ENCODE measurements around the gene MORC2. TPM values are rescaled to one million over a fixed set of nuclear protein-coding genes. Genes with fewer than 3 reads are reported as not detected.

The MORC2 gene
- total RNA-seq, 3 donors from 2014 or later, result 12.8 to 22.9 (median 19.6) TPM

- Histone ChIP-seq H3K4me1 (no peaks in the 10 kb centered on the region), H3K4me3 (no peak overlapping the region), H3K27me3 (no peaks in the 10 kb centered on the region), H3K36me3 (no peaks in the 10 kb centered on the region), H3K27ac (no peak overlapping the region), H3K9me3 (peaks cover 15 to 16% of the 10 kb centered on the region in 2 donors)
- no peak for DNase-seq (ENCODE audit: low spot score in 2 of 2)
- intact Hi-C loops (cut with DNase I; ENCODE audit: low total_unique reads), result no loop called here
- TF ChIP-seq POLR2AphosphoS5 (IDR thresholded peaks at IDR 0.05) (no peak), POLR2A (IDR thresholded peaks at IDR 0.05) (no peak), CTCF (IDR thresholded peaks at IDR 0.05) (no peak)
These were observed 26.4 kb upstream of the MORC2 start for GRCh38 chr22:30994960-30995359.

- Histone ChIP-seq H3K4me3 (no peak overlapping the region), H3K27ac (no peak overlapping the region), H3K4me1 (no peaks in the 10 kb centered on the region), H3K27me3 (no peaks in the 10 kb centered on the region), H3K9me3 (peaks cover 34 to 36% of the 10 kb centered on the region in 2 donors), H3K36me3 (no peaks in the 10 kb centered on the region)
- intact Hi-C loops (cut with DNase I; ENCODE audit: low total_unique reads), result no loop called here
- TF ChIP-seq POLR2AphosphoS5 (IDR thresholded peaks at IDR 0.05) (no peak), POLR2A (IDR thresholded peaks at IDR 0.05) (no peak), CTCF (IDR thresholded peaks at IDR 0.05) (no peak)
- DNase-seq (ENCODE audit: low spot score in 2 of 2), result no peak
These were observed 24.0 kb upstream of the MORC2 start for GRCh38 chr22:30992565-30992964.

GRCh38 chr22:30990690-30991089 lies 22.1 kb upstream of the MORC2 start:
- TF ChIP-seq POLR2A (IDR thresholded peaks at IDR 0.05) (no peak), POLR2AphosphoS5 (IDR thresholded peaks at IDR 0.05) (no peak), CTCF (IDR thresholded peaks at IDR 0.05) (no peak)
- H3K4me1 ChIP-seq, result no peaks in the 10 kb centered on the region
- no peak overlapping the region for H3K27ac ChIP-seq
- no peaks in the 10 kb centered on the region for H3K27me3 ChIP-seq
- no peak overlapping the region for H3K4me3 ChIP-seq
- no peak for DNase-seq (ENCODE audit: low spot score in 2 of 2)
- no peaks in the 10 kb centered on the region for H3K36me3 ChIP-seq
- H3K9me3 ChIP-seq, result peaks cover 43 to 51% of the 10 kb centered on the region in 2 donors
- intact Hi-C loops (cut with DNase I; ENCODE audit: low total_unique reads), result no loop called here

GRCh38 chr22:30989474-30989873 lies 20.9 kb upstream of the MORC2 start:
- Histone ChIP-seq H3K27me3 (no peaks in the 10 kb centered on the region), H3K4me3 (no peak overlapping the region), H3K4me1 (no peaks in the 10 kb centered on the region), H3K36me3 (no peaks in the 10 kb centered on the region), H3K9me3 (peaks cover 51 to 60% of the 10 kb centered on the region in 2 donors), H3K27ac (no peak overlapping the region)
- DNase-seq (ENCODE audit: low spot score in 2 of 2), result no peak
- intact Hi-C loops (cut with DNase I; ENCODE audit: low total_unique reads), result no loop called here
- TF ChIP-seq POLR2AphosphoS5 (IDR thresholded peaks at IDR 0.05) (no peak), POLR2A (IDR thresholded peaks at IDR 0.05) (no peak), CTCF (IDR thresholded peaks at IDR 0.05) (no peak)

GRCh38 chr22:30985561-30986208 lies 17.1 kb upstream of the MORC2 start:
- H3K36me3 ChIP-seq, result no peaks in the 10 kb centered on the region
- intact Hi-C loops (cut with DNase I; ENCODE audit: low total_unique reads), result no loop called here
- no peak overlapping the region for H3K4me3 ChIP-seq
- no peak for DNase-seq (ENCODE audit: low spot score in 2 of 2)
- peaks cover 60 to 84% of the 10 kb centered on the region in 2 donors for H3K9me3 ChIP-seq
- H3K27ac ChIP-seq, result no peak overlapping the region
- no peaks in the 10 kb centered on the region for H3K4me1 ChIP-seq
- no peaks in the 10 kb centered on the region for H3K27me3 ChIP-seq
- TF ChIP-seq POLR2AphosphoS5 (IDR thresholded peaks at IDR 0.05) (no peak), POLR2A (IDR thresholded peaks at IDR 0.05) (no peak), CTCF (IDR thresholded peaks at IDR 0.05) (no peak)

Data from breast epithelium (tissue), 4 donors.